ENCODE data around the gene HS6ST3.

Gene HS6ST3

GRCh38 chr13:96575423-96576320 is 485.8 kb downstream of the HS6ST3 start:
- no peak for TF ChIP-seq TAF1 (IDR thresholded peaks at IDR 0.05; ENCODE audit: borderline replicate concordance, low read depth, low read length)
- DNase-seq (ENCODE audit: insufficient read length), result no peak
- no peak for FAIRE-seq

- TF ChIP-seq POLR2AphosphoS5 (IDR thresholded peaks at IDR 0.05; ENCODE audit: low read depth, low read length), result no peak
- no peak for TF ChIP-seq POLR2A (IDR thresholded peaks at IDR 0.05; ENCODE audit: low read depth, low read length)
- TF ChIP-seq TAF1 (IDR thresholded peaks at IDR 0.05; ENCODE audit: borderline replicate concordance, low read depth, low read length), result no peak
- no peak for DNase-seq (ENCODE audit: insufficient read length)
- FAIRE-seq, result no peak
Measured at GRCh38 chr13:96581741-96582140, 491.8 kb downstream of the HS6ST3 start.

- TF ChIP-seq TAF1 (IDR thresholded peaks at IDR 0.05; ENCODE audit: borderline replicate concordance, low read depth, low read length) (no peak), POLR2A (IDR thresholded peaks at IDR 0.05; ENCODE audit: low read depth, low read length) (no peak), POLR2AphosphoS5 (IDR thresholded peaks at IDR 0.05; ENCODE audit: low read depth, low read length) (no peak)
- DNase-seq (ENCODE audit: insufficient read length) (no peak), FAIRE-seq (no peak)
Measured at GRCh38 chr13:96615252-96615651, 525.3 kb downstream of the HS6ST3 start.

GRCh38 chr13:96617528-96617927 is 527.6 kb downstream of the HS6ST3 start:
- DNase-seq (ENCODE audit: insufficient read length), result no peak
- TF ChIP-seq POLR2AphosphoS5 (IDR thresholded peaks at IDR 0.05; ENCODE audit: low read depth, low read length) (no peak), POLR2A (IDR thresholded peaks at IDR 0.05; ENCODE audit: low read depth, low read length) (no peak)
- no peak for FAIRE-seq

GRCh38 chr13:96621634-96622183 is 531.8 kb downstream of the HS6ST3 start:
- TF ChIP-seq POLR2AphosphoS5 (IDR thresholded peaks at IDR 0.05; ENCODE audit: low read depth, low read length) (no peak), POLR2A (IDR thresholded peaks at IDR 0.05; ENCODE audit: low read depth, low read length) (no peak), TAF1 (IDR thresholded peaks at IDR 0.05; ENCODE audit: borderline replicate concordance, low read depth, low read length) (no peak)

GRCh38 chr13:96629331-96629730 is 539.4 kb downstream of the HS6ST3 start:
- no peak for FAIRE-seq
- no peak for DNase-seq (ENCODE audit: insufficient read length)
- TF ChIP-seq POLR2AphosphoS5 (IDR thresholded peaks at IDR 0.05; ENCODE audit: low read depth, low read length), result no peak
- TF ChIP-seq POLR2A (IDR thresholded peaks at IDR 0.05; ENCODE audit: low read depth, low read length), result no peak
- no peak for TF ChIP-seq TAF1 (IDR thresholded peaks at IDR 0.05; ENCODE audit: borderline replicate concordance, low read depth, low read length)

More at GRCh38 chr13:96621634-96622183, 531.8 kb downstream of the HS6ST3 start:
- FAIRE-seq (no peak), DNase-seq (ENCODE audit: insufficient read length) (no peak)

- no peak for FAIRE-seq
- TF ChIP-seq TAF1 (IDR thresholded peaks at IDR 0.05; ENCODE audit: borderline replicate concordance, low read depth, low read length), result no peak
- TF ChIP-seq POLR2AphosphoS5 (IDR thresholded peaks at IDR 0.05; ENCODE audit: low read depth, low read length), result no peak
- TF ChIP-seq POLR2A (IDR thresholded peaks at IDR 0.05; ENCODE audit: low read depth, low read length), result no peak
- no peak for DNase-seq (ENCODE audit: insufficient read length)
Measured at GRCh38 chr13:96632536-96633320, 542.8 kb downstream of the HS6ST3 start.

GRCh38 chr13:96636001-96636709 is 546.2 kb downstream of the HS6ST3 start:
- DNase-seq (ENCODE audit: insufficient read length), result no peak
- FAIRE-seq, result no peak
- no peak for TF ChIP-seq TAF1 (IDR thresholded peaks at IDR 0.05; ENCODE audit: borderline replicate concordance, low read depth, low read length)
- no peak for TF ChIP-seq POLR2AphosphoS5 (IDR thresholded peaks at IDR 0.05; ENCODE audit: low read depth, low read length)
- no peak for TF ChIP-seq POLR2A (IDR thresholded peaks at IDR 0.05; ENCODE audit: low read depth, low read length)

GRCh38 chr13:96637039-96637438 is 547.1 kb downstream of the HS6ST3 start:
- DNase-seq (ENCODE audit: insufficient read length) (no peak), FAIRE-seq (no peak)

GRCh38 chr13:96646101-96646500 is 556.2 kb downstream of the HS6ST3 start:
- no peak for TF ChIP-seq POLR2A (IDR thresholded peaks at IDR 0.05; ENCODE audit: low read depth, low read length)
- no peak for FAIRE-seq
- no peak for DNase-seq (ENCODE audit: insufficient read length)

More at GRCh38 chr13:96637039-96637438, 547.1 kb downstream of the HS6ST3 start:
- no peak for TF ChIP-seq POLR2AphosphoS5 (IDR thresholded peaks at IDR 0.05; ENCODE audit: low read depth, low read length)
- no peak for TF ChIP-seq POLR2A (IDR thresholded peaks at IDR 0.05; ENCODE audit: low read depth, low read length)
- TF ChIP-seq TAF1 (IDR thresholded peaks at IDR 0.05; ENCODE audit: borderline replicate concordance, low read depth, low read length), result no peak

- DNase-seq (ENCODE audit: insufficient read length), result no peak
- no peak for FAIRE-seq
Measured at GRCh38 chr13:96646515-96647211, 556.8 kb downstream of the HS6ST3 start.

More at GRCh38 chr13:96646515-96647211, 556.8 kb downstream of the HS6ST3 start:
- no peak for TF ChIP-seq POLR2A (IDR thresholded peaks at IDR 0.05; ENCODE audit: low read depth, low read length)
- TF ChIP-seq TAF1 (IDR thresholded peaks at IDR 0.05; ENCODE audit: borderline replicate concordance, low read depth, low read length), result no peak
- no peak for TF ChIP-seq POLR2AphosphoS5 (IDR thresholded peaks at IDR 0.05; ENCODE audit: low read depth, low read length)

All from GM12892 (cell line).